ENCODE data around the gene HMG20A.

- TF ChIP-seq NR3C1 (CRISPR knock-in tag; IDR thresholded peaks at IDR 0.05) (no peak), NRF1 (conservative IDR thresholded peaks at IDR 0.05 in 1 of 2, IDR thresholded peaks at IDR 0.05 in 1 of 2) (no peak), MTA3 (IDR thresholded peaks at IDR 0.05; ENCODE audit: borderline replicate concordance) (no peak), BHLHE40 (IDR thresholded peaks at IDR 0.05; ENCODE audit: low read length) (no peak), SMARCC2 (IDR thresholded peaks at IDR 0.05; ENCODE audit: low read depth) (no peak)
- TF ChIP-seq, protein P1, sequence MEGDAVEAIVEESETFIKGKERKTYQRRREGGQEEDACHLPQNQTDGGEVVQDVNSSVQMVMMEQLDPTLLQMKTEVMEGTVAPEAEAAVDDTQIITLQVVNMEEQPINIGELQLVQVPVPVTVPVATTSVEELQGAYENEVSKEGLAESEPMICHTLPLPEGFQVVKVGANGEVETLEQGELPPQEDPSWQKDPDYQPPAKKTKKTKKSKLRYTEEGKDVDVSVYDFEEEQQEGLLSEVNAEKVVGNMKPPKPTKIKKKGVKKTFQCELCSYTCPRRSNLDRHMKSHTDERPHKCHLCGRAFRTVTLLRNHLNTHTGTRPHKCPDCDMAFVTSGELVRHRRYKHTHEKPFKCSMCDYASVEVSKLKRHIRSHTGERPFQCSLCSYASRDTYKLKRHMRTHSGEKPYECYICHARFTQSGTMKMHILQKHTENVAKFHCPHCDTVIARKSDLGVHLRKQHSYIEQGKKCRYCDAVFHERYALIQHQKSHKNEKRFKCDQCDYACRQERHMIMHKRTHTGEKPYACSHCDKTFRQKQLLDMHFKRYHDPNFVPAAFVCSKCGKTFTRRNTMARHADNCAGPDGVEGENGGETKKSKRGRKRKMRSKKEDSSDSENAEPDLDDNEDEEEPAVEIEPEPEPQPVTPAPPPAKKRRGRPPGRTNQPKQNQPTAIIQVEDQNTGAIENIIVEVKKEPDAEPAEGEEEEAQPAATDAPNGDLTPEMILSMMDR (IDR thresholded peaks at IDR 0.05 in 2 of 3, conservative IDR thresholded peaks at IDR 0.05 in 1 of 3; ENCODE audit: insufficient read depth in 2 of 3, low read depth in 1 of 3, low read length in 3 of 3), result no peak
Observed at GRCh38 chr15:77499087-77499760, 78.5 kb downstream of the HMG20A start.
